Heart right ventricle (tissue), 16 donors: Measurements from ENCODE around the gene ZBTB48. TPM values are rescaled to one million over a fixed set of nuclear protein-coding genes. Genes with fewer than 3 reads are reported as not detected.
A peak's percentile ranks its signal among the peaks of the same experiment; 100 is the strongest.

Source experiments
- ATAC-seq, 8 donors: fragments of 200-7000 bp; cut with Tn5 transposase; one replicate each; pipeline ENCODE4 v1.9.1; 2020; ENCODE audit warnings: mild to moderate bottlenecking in 8 of 8, moderate library complexity in 8 of 8, moderate number of reproducible peaks in 1 of 8
- DNase-seq, 2 donors: peaks; one replicate each; pipeline ENCODE4 v3.0.0-alpha.2; 2020
- H3K27ac ChIP-seq, 10 donors: fragments of 200-600 bp; sonication (generic) in 2 of 10; one replicate each; pipeline versions ENCODE4 v1.5.0 to v1.8.0; 2020 to 2022; ENCODE audit warnings: mild to moderate bottlenecking in 3 of 10
- H3K27me3 ChIP-seq, 7 donors: fragments of 200-600 bp; one replicate each; pipeline ENCODE4 v1.8.0; 2021 to 2022; ENCODE audit warnings: mild to moderate bottlenecking in 2 of 7
- H3K36me3 ChIP-seq, 9 donors: fragments of 200-600 bp; sonication (generic) in 1 of 9; one replicate each; pipeline versions ENCODE4 v1.5.0 to v1.8.0; 2020 to 2022; ENCODE audit warnings: mild to moderate bottlenecking in 2 of 9
- H3K4me1 ChIP-seq, 9 donors: fragments of 200-600 bp; sonication (generic) in 1 of 9; one replicate each; pipeline versions ENCODE4 v1.5.0 to v1.8.0; 2020 to 2022; ENCODE audit warnings: mild to moderate bottlenecking in 4 of 9
- H3K4me3 ChIP-seq, 10 donors: fragments of 200-600 bp; sonication (generic) in 2 of 10; one replicate each; pipeline versions ENCODE4 v1.5.0 to v1.8.0; 2020 to 2022; ENCODE audit warnings: mild to moderate bottlenecking in 7 of 10, moderate library complexity in 2 of 10
- H3K9me3 ChIP-seq, 11 donors: fragments of 200-600 bp in 10 of 11; sonication (generic) in 2 of 11; one replicate each; pipeline versions ENCODE4 v1.5.0 to v1.8.0; 2013 to 2022; ENCODE audit warnings: mild to moderate bottlenecking in 2 of 11, control low read depth in 1 of 11, moderate library complexity in 1 of 11
- WGBS, 2 donors: extraction: QIAGEN DNeasy Blood & Tissue Kit; methylation state at CpG; one replicate each; pipeline ENCODE4 v1.1.7; 2013; ENCODE audit warnings: inconsistent platforms in 1 of 2; 5-methylcytosine and 5-hydroxymethylcytosine counted together
- intact Hi-C, 10 donors: fragments of 100-400 bp; cut with DNase I; formaldehyde crosslinking; loops; one replicate each; pipeline versions ENCODE4 v1.11.1 to v1.14.2; 2022
- polyA plus RNA-seq, 2 donors: library from polyadenylated mRNA; stranded (reverse); fragments of 200-250 nt; gene quantifications; one replicate each; pipeline ENCODE4 v1.2.3, GENCODE V29; 2013
- total RNA-seq, 10 donors: library from RNA; stranded (reverse); fragmentation: NEBNext Ultra II Directional in 3 of 10; extraction: Animal tissue kit (Norgen Biotek cat#: 25700) in 3 of 10; gene quantifications; one replicate each; pipeline versions ENCODE4 v1.2.1 to v1.2.4, GENCODE V29; 2021 to 2023
- TF ChIP-seq, protein P1 (sequence below), 9 donors: fragments of 200-600 bp; sonication (generic) in 2 of 9; IDR thresholded peaks; one replicate each; pipeline versions ENCODE4 v1.5.0 to v1.8.0; 2021 to 2022; ENCODE audit warnings: antibody characterized with exemption in 9 of 9, mild to moderate bottlenecking in 5 of 9, moderate library complexity in 1 of 9
- donor health status: Arrhythmogenic right ventricular cardiomyopathy.
- donor health status: ischemic (EF 13 %, LVEDD 7.1; RV severe dilation, severe dysfunction).
- donor health status: healthy with polysubstance abuse.
- donor health status: DM: no; HTN: yes; CAD: no.
- donor health status: DM: no; HTN: no; CAD: no.
- donor health status: ischemic (EF 25% LVEDD 6.9; RV normal size, moderate dysfunction).
- donor health status: ischemic (EF 25% LVEDD 5.7; RV mildly dilated, moderate dysfunction).
- donor health status: healthy.
- donor health status: DM: yes; HTN: yes; CAD: no.
- donor health status: Ischemic cardiomyopathy.
- donor health status: ischemic (EF 35%, LVEDD 5.7; RV mildly dilated, moderate dysfunction).
- donor health status: nonischemic (EF 11% LVEDD 7.7; RV severe dilation, severe dysfunction).
- donor health status: DM: yes; HTN: yes; CAD: no.
- donor health status: PGD.
- donor health status: ischemic (EF 29% LVEDD 5.4; RV normal size, mild dysfunction).
- donor health status: nonischemic (EF 23%, LVEDD 6.1; RV moderate dilation, normal function).

The ZBTB48 gene
- total and polyA plus RNA-seq, 12 donors, result 7.3 to 41.5 (median 12.4) TPM

DNA sequence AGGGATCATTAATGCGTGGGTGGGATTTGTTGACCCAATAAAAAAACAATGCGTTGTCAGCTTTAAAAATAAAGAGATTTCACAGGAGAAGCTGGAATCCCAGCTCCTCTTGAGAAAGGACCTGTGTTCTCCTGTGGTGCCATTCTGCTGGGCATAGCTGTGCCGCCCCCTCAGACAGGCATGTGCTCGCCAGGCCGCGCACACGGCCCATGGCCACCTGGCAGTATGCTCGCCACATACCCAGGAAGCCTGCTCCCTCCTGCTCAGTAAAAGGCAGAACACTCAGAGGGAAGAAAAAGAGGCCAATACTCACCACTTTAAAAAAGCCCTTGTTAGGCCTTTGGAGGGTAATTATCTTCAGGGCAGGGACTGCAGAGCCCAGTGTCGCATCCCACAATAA is 58.0 kb downstream of the ZBTB48 start:
- H3K4me3 ChIP-seq, result no peak overlapping the region
- H3K4me1 ChIP-seq, result peaks cover 0 to 12% (median 0%) of the 10 kb centered on the region in 9 donors
- intact Hi-C loops, result loop anchor here in 3 of 10 donors (5.0 to 10.0 kb wide), 3 partner anchors 80 to 153 kb away; partner anchors contain the start of genes TAS1R1 (in 2 of the 3) and NOL9 (in 1 of the 3)
- 91 to 93% methylated on average over 9 of the region's 9 CpGs for WGBS, 2 donors
- no peak for DNase-seq
- H3K36me3 ChIP-seq, result peaks cover 3 to 100% (median 61%) of the 10 kb centered on the region in 9 donors
- TF ChIP-seq, protein P1, sequence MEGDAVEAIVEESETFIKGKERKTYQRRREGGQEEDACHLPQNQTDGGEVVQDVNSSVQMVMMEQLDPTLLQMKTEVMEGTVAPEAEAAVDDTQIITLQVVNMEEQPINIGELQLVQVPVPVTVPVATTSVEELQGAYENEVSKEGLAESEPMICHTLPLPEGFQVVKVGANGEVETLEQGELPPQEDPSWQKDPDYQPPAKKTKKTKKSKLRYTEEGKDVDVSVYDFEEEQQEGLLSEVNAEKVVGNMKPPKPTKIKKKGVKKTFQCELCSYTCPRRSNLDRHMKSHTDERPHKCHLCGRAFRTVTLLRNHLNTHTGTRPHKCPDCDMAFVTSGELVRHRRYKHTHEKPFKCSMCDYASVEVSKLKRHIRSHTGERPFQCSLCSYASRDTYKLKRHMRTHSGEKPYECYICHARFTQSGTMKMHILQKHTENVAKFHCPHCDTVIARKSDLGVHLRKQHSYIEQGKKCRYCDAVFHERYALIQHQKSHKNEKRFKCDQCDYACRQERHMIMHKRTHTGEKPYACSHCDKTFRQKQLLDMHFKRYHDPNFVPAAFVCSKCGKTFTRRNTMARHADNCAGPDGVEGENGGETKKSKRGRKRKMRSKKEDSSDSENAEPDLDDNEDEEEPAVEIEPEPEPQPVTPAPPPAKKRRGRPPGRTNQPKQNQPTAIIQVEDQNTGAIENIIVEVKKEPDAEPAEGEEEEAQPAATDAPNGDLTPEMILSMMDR (IDR thresholded peaks at IDR 0.05), result no peak
- H3K27ac ChIP-seq, result peak overlapping the region in 6 of 10 donors; percentile 39 to 74 (median 60)
- no peaks in the 10 kb centered on the region for H3K27me3 ChIP-seq
- ATAC-seq, result no peak
- H3K9me3 ChIP-seq, result no peaks in the 10 kb centered on the region

DNA sequence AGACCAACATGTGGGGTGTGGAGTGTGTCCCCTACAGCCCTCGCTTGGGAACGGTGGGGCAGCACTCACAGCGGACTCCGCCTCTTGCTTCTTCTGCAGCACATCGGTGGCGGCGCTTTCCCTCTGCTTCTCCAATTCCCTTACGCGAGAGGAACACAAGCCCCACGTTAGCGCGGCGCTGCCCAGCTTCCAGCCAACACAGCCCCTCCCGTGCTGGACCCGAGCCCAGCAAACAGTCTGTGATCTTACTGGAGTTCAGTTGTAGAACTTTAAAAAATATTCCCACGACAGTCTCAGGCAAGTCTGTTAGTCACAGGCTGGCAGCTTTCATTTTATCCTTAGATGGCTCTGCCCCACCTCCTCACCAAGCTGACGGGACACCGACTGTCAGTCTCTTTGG is 58.4 kb downstream of the ZBTB48 start:
- 67 to 69% methylated on average over 18 of the region's 18 CpGs for WGBS, 2 donors
- no peak overlapping the region for H3K4me3 ChIP-seq
- peak; percentile 17 to 86 (median 66) for ATAC-seq
- H3K27ac ChIP-seq, result peak overlapping the region in 6 of 10 donors; percentile 39 to 74 (median 66)
- intact Hi-C loops, result loop anchor here in 3 of 10 donors (5.0 to 10.0 kb wide), 3 partner anchors 81 to 153 kb away; partner anchors contain the start of genes TAS1R1 (in 2 of the 3) and NOL9 (in 1 of the 3)
- TF ChIP-seq, protein P1 (IDR thresholded peaks at IDR 0.05), result no peak
- H3K27me3 ChIP-seq, result no peaks in the 10 kb centered on the region
- peak; percentile 79 to 83 for DNase-seq
- H3K4me1 ChIP-seq, result peaks cover 0 to 12% (median 0%) of the 10 kb centered on the region in 9 donors
- no peaks in the 10 kb centered on the region for H3K9me3 ChIP-seq
- peaks cover under 1 to 100% (median 66%) of the 10 kb centered on the region in 9 donors for H3K36me3 ChIP-seq

Other genes starting within 250 kb of the ZBTB48 start
- gene ACOT7, start 186.2 kb upstream of the ZBTB48 start, total RNA-seq, result 10 to 100 TPM in 3 of 10 donors, 1 to 10 TPM in 7; 5.1 to 26.9 (median 8.6) TPM
- 10 to 100 TPM in 1 of 2 donors, 1 to 10 TPM in 1; 4.0 to 40.4 TPM for gene ACOT7, start 186.2 kb upstream of the ZBTB48 start, polyA plus RNA-seq
- under 1 TPM in 1 of 10 donors, not detected in 9; 0.25 TPM for gene HES2, start 160.1 kb upstream of the ZBTB48 start, total RNA-seq
- under 1 TPM in 1 of 2 donors, not detected in 1; 0.22 TPM for gene HES2, start 160.1 kb upstream of the ZBTB48 start, polyA plus RNA-seq
- gene ESPN, start 155.2 kb upstream of the ZBTB48 start, total RNA-seq, result under 1 TPM in 5 of 10 donors, not detected in 5; 0.17 to 0.51 (median 0.29) TPM
- gene ESPN, start 155.2 kb upstream of the ZBTB48 start, polyA plus RNA-seq, result under 1 TPM; 0.12 to 0.22 TPM
- 10 to 100 TPM in 2 of 10 donors, 1 to 10 TPM in 8; 4.0 to 12.0 (median 7.3) TPM for gene TNFRSF25, start 113.8 kb upstream of the ZBTB48 start, total RNA-seq
- gene TNFRSF25, start 113.8 kb upstream of the ZBTB48 start, polyA plus RNA-seq, result 10 to 100 TPM in 1 of 2 donors, 1 to 10 TPM in 1; 6.6 to 43.1 TPM
- 10 to 100 TPM; 10.0 to 18.8 (median 15.3) TPM for gene PLEKHG5, start 88.3 kb upstream of the ZBTB48 start, total RNA-seq
- 10 to 100 TPM in 1 of 2 donors, 1 to 10 TPM in 1; 6.6 to 28.7 TPM for gene PLEKHG5, start 88.3 kb upstream of the ZBTB48 start, polyA plus RNA-seq
- 10 to 100 TPM; 13.5 to 19.3 (median 15.3) TPM for gene NOL9, start 25.5 kb upstream of the ZBTB48 start, total RNA-seq
- 1 to 10 TPM; 3.0 to 5.9 TPM for gene NOL9, start 25.5 kb upstream of the ZBTB48 start, polyA plus RNA-seq
- gene TAS1R1, start 24.7 kb upstream of the ZBTB48 start, total RNA-seq, result not detected
- gene TAS1R1, start 24.7 kb upstream of the ZBTB48 start, polyA plus RNA-seq, result not detected
- gene KLHL21, start 22.9 kb downstream of the ZBTB48 start, total RNA-seq, result 10 to 100 TPM; 49.5 to 93.3 (median 70.4) TPM
- 10 to 100 TPM; 20.4 to 22.3 TPM for gene KLHL21, start 22.9 kb downstream of the ZBTB48 start, polyA plus RNA-seq
- gene PHF13, start 33.7 kb downstream of the ZBTB48 start, total RNA-seq, result 10 to 100 TPM in 1 of 10 donors, 1 to 10 TPM in 9; 5.9 to 12.2 (median 8.0) TPM
- 1 to 10 TPM; 3.7 to 5.2 TPM for gene PHF13, start 33.7 kb downstream of the ZBTB48 start, polyA plus RNA-seq
- gene THAP3, start 44.9 kb downstream of the ZBTB48 start, total RNA-seq, result 10 to 100 TPM in 7 of 10 donors, 1 to 10 TPM in 3; 6.8 to 16.7 (median 11.2) TPM
- 10 to 100 TPM; 24.6 to 27.6 TPM for gene THAP3, start 44.9 kb downstream of the ZBTB48 start, polyA plus RNA-seq
- 10 to 100 TPM; 60.8 to 80.6 (median 73.2) TPM for gene DNAJC11, start 121.8 kb downstream of the ZBTB48 start, total RNA-seq
- gene DNAJC11, start 121.8 kb downstream of the ZBTB48 start, polyA plus RNA-seq, result 10 to 100 TPM; 31.2 to 63.1 TPM
- gene CAMTA1, start 205.5 kb downstream of the ZBTB48 start, total RNA-seq, result 100 to 1,000 TPM; 123 to 155 (median 140) TPM
- gene CAMTA1, start 205.5 kb downstream of the ZBTB48 start, polyA plus RNA-seq, result 100 to 1,000 TPM; 182 to 265 TPM